ENCODE results near the gene AOX1. TPM values are rescaled to one million over a fixed set of nuclear protein-coding genes. Genes with fewer than 3 reads are reported as not detected.
A peak's percentile ranks its signal among the peaks of the same experiment; 100 is the strongest.
"Not testable (repeated sequence)": the region's sequence is repeated elsewhere in the genome, so short reads cannot be mapped to it uniquely, and the experiment has no call there.

Gene AOX1
- total RNA-seq, 8 experiments from 2014 or later, result 0.09 to 9.2 (median 1.5) TPM

- H3K4me3 ChIP-seq, result no peak overlapping the region
- no peaks in the 10 kb centered on the region for H3K4me1 ChIP-seq (replicated peaks in 1 of 2)
- in situ Hi-C loops (cut with MboI; ENCODE audit: low pct_unique_long_range_greater_than_20kb in 2 of 9, low sequenced_read_pairs in 9 of 9, unreplicated experiment in 9 of 9), result no loop called here
- H3K27ac ChIP-seq, result no peak overlapping the region
- no peak for ATAC-seq (replicated peaks in 6 of 8)
- WGBS, 10 experiments, result 14 to 100% (median 92%) methylated on average over 1 to 2 of the region's 2 CpGs; no CpG with 5 or more reads in 4 of the 10 experiments
These were observed 38.2 kb downstream of the AOX1 start for GRCh38 chr2:200624026-200624425.

GRCh38 chr2:200624658-200625057 is 38.8 kb downstream of the AOX1 start:
- H3K27ac ChIP-seq, result no peak overlapping the region
- H3K4me1 ChIP-seq (replicated peaks in 1 of 2), result no peaks in the 10 kb centered on the region
- peak in 1 of 8 experiments; percentile 44 for ATAC-seq (replicated peaks in 6 of 8)
- no peak overlapping the region for H3K4me3 ChIP-seq
- in situ Hi-C loops (cut with MboI; ENCODE audit: low pct_unique_long_range_greater_than_20kb in 2 of 9, low sequenced_read_pairs in 9 of 9, unreplicated experiment in 9 of 9), result no loop called here
- 17 to 100% (median 86%) methylated on average over 1 to 3 of the region's 3 CpGs; no CpG with 5 or more reads in 1 of the 10 experiments for WGBS, 10 experiments

- Histone ChIP-seq H3K27ac (no peak overlapping the region), H3K4me3 (no peak overlapping the region), H3K4me1 (replicated peaks in 1 of 2) (no peaks in the 10 kb centered on the region)
- 64 to 100% (median 75%) methylated on average over 1 to 2 of the region's 2 CpGs; no CpG with 5 or more reads in 2 of the 10 experiments for WGBS, 10 experiments
- ATAC-seq (replicated peaks in 6 of 8), result no peak
- in situ Hi-C loops (cut with MboI; ENCODE audit: low pct_unique_long_range_greater_than_20kb in 2 of 9, low sequenced_read_pairs in 9 of 9, unreplicated experiment in 9 of 9), result no loop called here
These were observed 39.5 kb downstream of the AOX1 start for GRCh38 chr2:200625282-200625681.

GRCh38 chr2:200625958-200626363 is 40.1 kb downstream of the AOX1 start:
- Histone ChIP-seq H3K27ac (no peak overlapping the region), H3K4me3 (no peak overlapping the region), H3K4me1 (replicated peaks in 1 of 2) (no peaks in the 10 kb centered on the region)
- ATAC-seq (replicated peaks in 6 of 8), result no peak
- 43 to 100% (median 73%) methylated on average over 1 to 2 of the region's 2 CpGs; no CpG with 5 or more reads in 2 of the 10 experiments for WGBS, 10 experiments
- in situ Hi-C loops (cut with MboI; ENCODE audit: low pct_unique_long_range_greater_than_20kb in 2 of 9, low sequenced_read_pairs in 9 of 9, unreplicated experiment in 9 of 9), result no loop called here

- 48 to 100% (median 63%) methylated on average over 1 to 4 of the region's 4 CpGs; no CpG with 5 or more reads in 2 of the 10 experiments for WGBS, 10 experiments
- in situ Hi-C loops (cut with MboI; ENCODE audit: low pct_unique_long_range_greater_than_20kb in 2 of 9, low sequenced_read_pairs in 9 of 9, unreplicated experiment in 9 of 9), result no loop called here
- Histone ChIP-seq H3K4me3 (no peak overlapping the region), H3K27ac (no peak overlapping the region), H3K4me1 (replicated peaks in 1 of 2) (no peaks in the 10 kb centered on the region)
- ATAC-seq (replicated peaks in 6 of 8), result peak in 1 of 8 experiments; percentile 16
These were observed 41.4 kb downstream of the AOX1 start for GRCh38 chr2:200627110-200627770.

GRCh38 chr2:200628461-200628860 is 42.6 kb downstream of the AOX1 start:
- WGBS, 10 experiments, result 40 to 100% (median 89%) methylated on average over 1 to 4 of the region's 4 CpGs; no CpG with 5 or more reads in 4 of the 10 experiments
- H3K4me3 ChIP-seq; in situ Hi-C loops (cut with MboI; ENCODE audit: low pct_unique_long_range_greater_than_20kb in 2 of 9, low sequenced_read_pairs in 9 of 9, unreplicated experiment in 9 of 9); H3K27ac ChIP-seq; H3K4me1 ChIP-seq (replicated peaks in 1 of 2): not testable (repeated sequence)
- peak in 2 of 8 experiments; percentile 46 to 56 for ATAC-seq (replicated peaks in 6 of 8)

GRCh38 chr2:200631287-200631686 is 45.5 kb downstream of the AOX1 start:
- 20 to 100% (median 71%) methylated on average over 1 of the region's 1 CpG; no CpG with 5 or more reads in 3 of the 10 experiments for WGBS, 10 experiments
- in situ Hi-C loops (cut with MboI; ENCODE audit: low pct_unique_long_range_greater_than_20kb in 2 of 9, low sequenced_read_pairs in 9 of 9, unreplicated experiment in 9 of 9), result no loop called here
- Histone ChIP-seq H3K4me3 (no peak overlapping the region), H3K4me1 (replicated peaks in 1 of 2) (no peaks in the 10 kb centered on the region), H3K27ac (no peak overlapping the region)
- no peak for ATAC-seq (replicated peaks in 6 of 8)

- Histone ChIP-seq H3K27ac (no peak overlapping the region), H3K4me1 (replicated peaks in 1 of 2) (no peaks in the 10 kb centered on the region), H3K4me3 (no peak overlapping the region)
- WGBS, 10 experiments, result 80 to 95% (median 89%) methylated on average over 3 to 7 of the region's 7 CpGs
- no peak for ATAC-seq (replicated peaks in 6 of 8)
- in situ Hi-C loops (cut with MboI; ENCODE audit: low pct_unique_long_range_greater_than_20kb in 2 of 9, low sequenced_read_pairs in 9 of 9, unreplicated experiment in 9 of 9), result no loop called here
These were observed 48.6 kb downstream of the AOX1 start for GRCh38 chr2:200634231-200634964.

GRCh38 chr2:200635251-200635650 is 49.4 kb downstream of the AOX1 start:
- Histone ChIP-seq H3K4me3 (no peak overlapping the region), H3K4me1 (replicated peaks in 1 of 2) (no peaks in the 10 kb centered on the region), H3K27ac (no peak overlapping the region)
- ATAC-seq (replicated peaks in 6 of 8), result no peak
- in situ Hi-C loops (cut with MboI; ENCODE audit: low pct_unique_long_range_greater_than_20kb in 2 of 9, low sequenced_read_pairs in 9 of 9, unreplicated experiment in 9 of 9), result no loop called here

GRCh38 chr2:200637901-200638300 is 52.1 kb downstream of the AOX1 start:
- in situ Hi-C loops (cut with MboI; ENCODE audit: low pct_unique_long_range_greater_than_20kb in 2 of 9, low sequenced_read_pairs in 9 of 9, unreplicated experiment in 9 of 9), result no loop called here
- WGBS, 10 experiments, result 60 to 97% (median 90%) methylated on average over 1 to 5 of the region's 9 CpGs; no CpG with 5 or more reads in 2 of the 10 experiments
- Histone ChIP-seq H3K4me1 (replicated peaks in 1 of 2) (no peaks in the 10 kb centered on the region), H3K4me3 (no peak overlapping the region), H3K27ac (no peak overlapping the region)
- ATAC-seq (replicated peaks in 6 of 8), result no peak

GRCh38 chr2:200640176-200640575 is 54.4 kb downstream of the AOX1 start:
- ATAC-seq (replicated peaks in 6 of 8), result no peak
- no peaks in the 10 kb centered on the region for H3K4me1 ChIP-seq (replicated peaks in 1 of 2)
- H3K27ac ChIP-seq, result no peak overlapping the region
- WGBS, 10 experiments, result 71 to 100% (median 89%) methylated on average over 1 to 3 of the region's 3 CpGs
- in situ Hi-C loops (cut with MboI; ENCODE audit: low pct_unique_long_range_greater_than_20kb in 2 of 9, low sequenced_read_pairs in 9 of 9, unreplicated experiment in 9 of 9), result no loop called here
- H3K4me3 ChIP-seq, result no peak overlapping the region

- in situ Hi-C loops (cut with MboI; ENCODE audit: low pct_unique_long_range_greater_than_20kb in 2 of 9, low sequenced_read_pairs in 9 of 9, unreplicated experiment in 9 of 9), result no loop called here
- Histone ChIP-seq H3K4me1 (replicated peaks in 1 of 2) (no peaks in the 10 kb centered on the region), H3K27ac (no peak overlapping the region), H3K4me3 (no peak overlapping the region)
- 60 to 100% (median 93%) methylated on average over 1 to 7 of the region's 7 CpGs; no CpG with 5 or more reads in 1 of the 10 experiments for WGBS, 10 experiments
- peak in 1 of 8 experiments; percentile 33 for ATAC-seq (replicated peaks in 6 of 8)
These were observed 55.1 kb downstream of the AOX1 start for GRCh38 chr2:200640901-200641300.

- H3K4me1 ChIP-seq (replicated peaks in 1 of 2); H3K4me3 ChIP-seq; in situ Hi-C loops (cut with MboI; ENCODE audit: low pct_unique_long_range_greater_than_20kb in 2 of 9, low sequenced_read_pairs in 9 of 9, unreplicated experiment in 9 of 9); H3K27ac ChIP-seq; ATAC-seq (replicated peaks in 6 of 8): not testable (repeated sequence)
- 80 to 100% (median 87%) methylated on average over 1 of the region's 3 CpGs; no CpG with 5 or more reads in 6 of the 10 experiments for WGBS, 10 experiments
These were observed 62.9 kb downstream of the AOX1 start for GRCh38 chr2:200648518-200649281.
